Suprapubic skin (tissue), 3 donors: Measurements from ENCODE around the gene COMMD9.
A peak's percentile ranks its signal among the peaks of the same experiment; 100 is the strongest.

Experiments used
- POLR2A ChIP-seq, 2 donors: fragments of 450-650 bp; IDR thresholded peaks; one replicate each; pipeline ENCODE4 v1.6.1; 2017; ENCODE audit warnings: antibody characterized with exemption in 2 of 2, mild to moderate bottlenecking in 2 of 2, moderate library complexity in 2 of 2
- TF ChIP-seq, protein P1 (sequence below), 2 donors: fragments of 200-600 bp in 1 of 2; fragments of 450-650 bp in 1 of 2; sonication (generic) in 1 of 2; IDR thresholded peaks; one replicate each; pipeline ENCODE4 v1.5.1; 2016 to 2019; ENCODE audit warnings: antibody characterized with exemption in 2 of 2, mild to moderate bottlenecking in 1 of 2, moderate library complexity in 1 of 2

DNA sequence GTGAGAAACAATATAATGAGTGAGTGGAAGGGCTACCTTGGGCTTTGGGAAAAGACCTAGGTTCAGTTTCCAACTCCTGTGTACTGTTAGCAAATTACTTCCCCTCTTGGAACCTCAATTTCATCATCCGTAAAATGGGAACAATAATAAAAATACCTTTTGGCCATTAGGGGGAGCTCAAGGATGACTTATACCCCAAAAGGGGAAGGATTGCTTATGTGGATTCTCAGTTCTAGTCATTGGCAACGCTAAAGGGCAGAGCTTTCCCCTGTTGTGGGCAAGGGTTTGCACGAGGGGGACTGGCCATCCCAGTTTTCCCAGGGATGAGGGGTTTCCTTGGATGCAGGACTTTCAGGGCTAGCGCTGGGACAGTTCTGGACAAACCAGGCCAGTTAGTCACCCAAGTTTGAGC is 3.1 kb upstream of the COMMD9 start:
- TF ChIP-seq, protein P1, sequence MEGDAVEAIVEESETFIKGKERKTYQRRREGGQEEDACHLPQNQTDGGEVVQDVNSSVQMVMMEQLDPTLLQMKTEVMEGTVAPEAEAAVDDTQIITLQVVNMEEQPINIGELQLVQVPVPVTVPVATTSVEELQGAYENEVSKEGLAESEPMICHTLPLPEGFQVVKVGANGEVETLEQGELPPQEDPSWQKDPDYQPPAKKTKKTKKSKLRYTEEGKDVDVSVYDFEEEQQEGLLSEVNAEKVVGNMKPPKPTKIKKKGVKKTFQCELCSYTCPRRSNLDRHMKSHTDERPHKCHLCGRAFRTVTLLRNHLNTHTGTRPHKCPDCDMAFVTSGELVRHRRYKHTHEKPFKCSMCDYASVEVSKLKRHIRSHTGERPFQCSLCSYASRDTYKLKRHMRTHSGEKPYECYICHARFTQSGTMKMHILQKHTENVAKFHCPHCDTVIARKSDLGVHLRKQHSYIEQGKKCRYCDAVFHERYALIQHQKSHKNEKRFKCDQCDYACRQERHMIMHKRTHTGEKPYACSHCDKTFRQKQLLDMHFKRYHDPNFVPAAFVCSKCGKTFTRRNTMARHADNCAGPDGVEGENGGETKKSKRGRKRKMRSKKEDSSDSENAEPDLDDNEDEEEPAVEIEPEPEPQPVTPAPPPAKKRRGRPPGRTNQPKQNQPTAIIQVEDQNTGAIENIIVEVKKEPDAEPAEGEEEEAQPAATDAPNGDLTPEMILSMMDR (IDR thresholded peaks at IDR 0.05) = peak; percentile 8 to 11
- no peak for TF ChIP-seq POLR2A (IDR thresholded peaks at IDR 0.05)
